GM18909 (cell line): ENCODE measurements around the gene BDKRB2.

Experiments
- ATAC-seq: cut with Tn5 transposase; IDR thresholded peaks from one replicate; pipeline ENCODE4 v1.9.1; 2021; ENCODE audit warnings: mild to moderate bottlenecking; ENCODE audit not compliant: unreplicated experiment, poor library complexity

BDKRB2 gene

GRCh38 chr14:96265383-96266095 lies 60.9 kb downstream of the BDKRB2 start:
- no peak for ATAC-seq

- ATAC-seq = no peak
Measured at GRCh38 chr14:96267336-96267735, 62.7 kb downstream of the BDKRB2 start.

DNA sequence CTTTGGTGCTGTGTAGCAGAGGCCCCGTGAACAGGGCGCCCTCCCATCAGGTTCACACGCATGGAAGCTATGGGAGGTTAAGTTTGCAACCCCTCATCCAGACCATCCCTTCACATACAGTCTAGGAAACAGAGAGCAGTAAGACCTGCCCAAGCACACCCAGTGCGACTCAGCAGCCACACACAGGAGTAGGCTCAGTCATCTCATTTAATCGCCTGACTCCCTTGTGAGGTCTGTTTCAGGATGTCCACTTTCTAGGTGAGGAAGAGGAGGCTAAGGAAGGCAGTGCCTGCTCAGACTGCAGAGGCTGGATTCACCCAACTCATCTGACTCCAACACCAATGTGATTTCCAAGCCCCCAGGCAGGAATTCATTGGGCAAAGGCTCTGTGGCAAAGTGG lies 63.3 kb downstream of the BDKRB2 start:
- no peak for ATAC-seq

GRCh38 chr14:96268431-96269358 lies 64.1 kb downstream of the BDKRB2 start:
- ATAC-seq = no peak

DNA sequence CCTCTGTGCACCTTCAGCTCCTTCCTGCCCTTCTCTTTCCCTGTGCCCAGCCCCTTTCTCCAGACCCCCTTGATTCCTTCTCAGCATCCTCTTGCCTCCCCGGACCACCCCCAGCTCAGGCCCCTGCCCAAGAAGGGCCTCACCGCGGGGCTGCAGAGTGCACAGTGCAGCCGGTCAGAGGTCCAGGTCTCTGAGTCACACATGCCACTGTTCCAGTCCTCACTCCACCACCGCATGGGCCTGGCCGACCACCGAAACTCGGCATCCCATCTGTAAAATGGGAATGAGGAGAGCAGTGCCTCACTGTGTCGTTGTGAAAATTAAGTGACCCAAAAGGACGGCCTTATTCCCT lies 64.7 kb downstream of the BDKRB2 start:
- ATAC-seq = no peak

- no peak for ATAC-seq
Measured at GRCh38 chr14:96270565-96271420, 66.2 kb downstream of the BDKRB2 start.

DNA sequence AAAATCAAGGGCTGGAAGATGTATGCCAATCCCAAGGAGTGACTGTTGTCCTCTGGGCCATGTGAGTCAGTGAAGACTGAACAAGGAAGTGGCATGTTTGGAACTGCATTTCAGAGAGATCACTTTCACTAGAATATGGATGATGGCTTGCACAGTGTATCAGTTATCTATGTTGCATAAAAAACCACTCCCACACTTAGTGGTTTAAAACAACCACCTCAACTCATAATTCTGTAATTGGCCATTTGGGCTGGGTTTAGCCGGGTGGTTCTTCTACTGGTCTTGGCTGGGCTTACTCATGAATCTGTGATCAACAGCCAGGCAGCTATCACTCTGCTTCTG lies 66.8 kb downstream of the BDKRB2 start:
- no peak for ATAC-seq

DNA sequence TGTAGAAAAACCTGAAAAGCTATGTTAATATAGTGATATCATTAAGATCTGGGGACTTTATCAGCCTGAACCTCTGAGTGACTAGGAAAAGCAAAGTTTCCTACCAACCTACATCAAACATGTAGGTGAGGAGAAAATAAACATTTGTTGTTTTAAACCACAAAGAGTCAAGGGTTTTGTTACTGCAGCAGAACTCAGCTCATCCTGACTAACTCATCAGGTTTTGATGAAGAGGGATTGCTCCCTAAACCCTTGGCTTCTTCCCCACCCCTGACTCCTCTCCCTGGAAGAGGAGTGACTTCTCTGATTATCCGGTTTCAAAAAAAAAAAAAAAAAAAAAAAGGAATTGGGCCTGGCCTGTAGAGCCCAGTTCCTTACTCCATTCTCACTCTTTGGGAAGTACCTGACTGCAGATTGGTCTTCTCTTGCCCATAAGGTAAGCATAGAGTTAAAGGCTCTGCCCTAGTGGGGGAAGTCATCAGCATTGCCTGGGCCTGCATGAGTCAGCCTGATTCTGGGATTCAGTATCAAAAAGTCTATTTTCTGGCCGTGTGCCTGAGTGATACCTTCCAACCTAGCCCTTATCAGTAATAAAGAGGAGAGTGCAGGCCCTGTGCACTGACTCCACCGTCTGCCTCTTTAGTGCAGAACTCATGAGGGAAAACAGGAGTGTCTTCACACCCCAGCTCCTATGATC lies 68.3 kb downstream of the BDKRB2 start:
- ATAC-seq = no peak

GRCh38 chr14:96273629-96274028 lies 69.0 kb downstream of the BDKRB2 start:
- no peak for ATAC-seq

GRCh38 chr14:96274122-96274521 lies 69.5 kb downstream of the BDKRB2 start:
- no peak for ATAC-seq

GRCh38 chr14:96274543-96274942 lies 69.9 kb downstream of the BDKRB2 start:
- no peak for ATAC-seq

DNA sequence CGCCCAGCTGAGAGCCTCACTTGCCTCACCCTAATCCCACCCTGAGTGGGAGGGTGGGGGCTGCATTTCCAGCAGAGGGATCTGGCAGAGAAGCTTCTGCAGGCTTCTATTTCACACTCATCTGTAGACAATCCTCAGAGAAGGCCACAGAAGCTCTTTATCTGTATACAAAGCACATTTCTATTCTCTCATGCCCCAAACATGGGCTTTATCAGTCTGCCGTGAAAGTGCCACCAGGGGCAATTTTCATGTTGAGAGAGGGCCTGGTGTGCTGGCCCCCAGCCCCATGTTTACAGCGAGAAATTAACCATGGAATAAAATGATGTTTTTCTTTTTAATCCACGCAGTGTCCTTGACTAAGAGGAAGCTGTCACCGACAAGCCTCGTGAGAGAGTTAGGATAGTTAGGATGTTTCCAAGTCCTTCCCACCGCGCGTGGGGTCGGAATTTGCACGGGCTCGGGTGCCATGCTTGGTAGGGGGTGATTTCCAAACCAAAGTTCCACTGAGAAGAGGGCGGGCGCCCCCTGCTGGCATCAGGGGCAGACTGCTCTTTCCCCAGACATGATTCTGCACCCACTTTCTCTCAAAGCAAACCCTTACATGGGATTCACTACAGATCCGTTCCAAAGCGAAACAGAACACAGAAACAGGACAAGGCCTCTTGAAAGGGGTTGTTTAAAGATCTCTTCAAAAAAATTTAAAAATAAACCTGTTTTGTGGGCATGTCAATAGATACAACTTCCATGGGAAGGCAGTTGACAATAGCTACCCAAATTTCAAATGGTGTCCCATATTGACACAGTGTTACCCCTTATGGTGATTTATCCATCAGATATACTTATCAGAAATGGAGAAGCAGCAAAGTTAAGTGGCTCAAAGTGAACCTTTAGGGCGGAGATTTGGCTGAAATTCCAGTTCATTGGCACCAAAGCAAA lies 70.8 kb downstream of the BDKRB2 start:
- no peak for ATAC-seq

- no peak for ATAC-seq
Measured at GRCh38 chr14:96277890-96278289, 73.3 kb downstream of the BDKRB2 start.

GRCh38 chr14:96279564-96279963 lies 74.9 kb downstream of the BDKRB2 start:
- no peak for ATAC-seq

- no peak for ATAC-seq
Measured at GRCh38 chr14:96280104-96280503, 75.5 kb downstream of the BDKRB2 start.

DNA sequence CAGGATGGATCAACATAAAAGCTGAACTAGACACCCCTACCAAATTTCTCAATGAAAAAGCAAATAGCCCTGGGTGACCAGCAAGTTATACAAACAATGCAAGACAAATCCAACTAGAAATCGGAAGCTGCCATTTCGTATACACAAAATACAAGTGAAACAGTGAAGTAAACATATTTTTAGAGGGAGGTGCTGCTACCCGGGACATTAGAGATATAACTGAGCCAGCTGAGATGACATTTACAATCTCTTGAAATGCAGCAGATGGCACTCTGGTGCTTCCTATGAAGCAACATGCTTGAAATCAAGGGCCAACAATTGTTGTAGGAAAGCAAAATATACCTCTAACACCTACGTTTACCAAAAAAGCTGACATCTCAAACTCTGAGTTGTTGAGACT lies 76.8 kb downstream of the BDKRB2 start:
- no peak for ATAC-seq

GRCh38 chr14:96284008-96284407 lies 79.4 kb downstream of the BDKRB2 start:
- no peak for ATAC-seq

- no peak for ATAC-seq
Measured at GRCh38 chr14:96284430-96284829, 79.8 kb downstream of the BDKRB2 start.

DNA sequence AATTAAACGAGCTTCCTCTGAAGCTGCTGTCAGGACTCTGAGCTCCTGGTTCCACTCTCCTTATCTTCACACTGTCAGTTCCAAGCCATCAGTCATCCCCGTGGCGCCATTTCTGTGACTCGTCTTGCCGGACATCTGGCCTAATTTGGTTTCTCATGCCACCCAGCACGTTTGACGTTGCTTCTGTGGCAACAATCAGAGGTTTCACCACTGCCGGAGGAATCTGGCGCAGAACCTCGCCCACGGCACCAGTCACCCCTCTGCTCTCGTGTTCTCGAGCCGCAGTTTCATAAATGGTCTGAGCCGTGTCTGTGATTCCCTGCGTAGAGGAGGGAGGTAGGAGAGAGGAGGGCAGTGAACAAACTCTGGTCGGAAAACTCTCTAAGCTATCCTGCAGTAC lies 81.0 kb downstream of the BDKRB2 start:
- no peak for ATAC-seq
